ENCODE measurements around the gene TMPRSS2.

- TF ChIP-seq CTCF (IDR thresholded peaks at IDR 0.05) (no peak), POLR2A (IDR thresholded peaks at IDR 0.05) (no peak)
Observed at GRCh38 chr21:41427556-41427955, 80.4 kb downstream of the TMPRSS2 start.

Measured in adrenal gland (tissue), 5 donors.